Activated naive CD4-positive, alpha-beta T cell treated with anti-CD3 and anti-CD28 coated beads, Interleukin-2, amount 10 ng/mL, durations not matched to agents 7 days and 5 days (primary cell): ENCODE data around the gene ZNF669.

Experiments
- CTCF ChIA-PET: fragments of 350-600 bp; sonication (Branson Sonifier 250); formaldehyde crosslinking; loops from one replicate; lab custom pipeline; 2021; ENCODE audit warnings: antibody characterized with exemption; lab: Charles Lee
- DNase-seq: peaks from one replicate; pipeline ENCODE4 v3.0.0-alpha.2; 2020
- H3K27ac Mint-ChIP-seq: one replicate; pipeline ENCODE4 v1.8.0; 2021; ENCODE audit warnings: mild to moderate bottlenecking, moderate library complexity, mixed read lengths
- H3K27me3 Mint-ChIP-seq: one replicate; pipeline ENCODE4 v1.8.0; 2021; ENCODE audit warnings: mild to moderate bottlenecking, mixed read lengths
- H3K36me3 Mint-ChIP-seq: one replicate; pipeline ENCODE4 v1.8.0; 2021; ENCODE audit warnings: mixed read lengths
- H3K4me1 Mint-ChIP-seq: one replicate; pipeline ENCODE4 v1.8.0; 2021; ENCODE audit warnings: mixed read lengths
- H3K4me3 Mint-ChIP-seq: one replicate; pipeline ENCODE4 v1.8.0; 2021; ENCODE audit warnings: mild to moderate bottlenecking, moderate library complexity, mixed read lengths
- H3K9me3 Mint-ChIP-seq: one replicate; pipeline ENCODE4 v1.8.0; 2021; ENCODE audit warnings: mixed read lengths

ZNF669 gene

GRCh38 chr1:247096958-247097357 lies 7.2 kb downstream of the ZNF669 start:
- peaks cover 45% of the 10 kb centered on the region for H3K36me3 Mint-ChIP-seq

GRCh38 chr1:247096544-247096943 lies 7.6 kb downstream of the ZNF669 start:
- DNase-seq = no peak
- CTCF ChIA-PET = no interaction called here
- H3K27me3 Mint-ChIP-seq = no peaks in the 10 kb centered on the region
- H3K9me3 Mint-ChIP-seq = peaks cover 49% of the 10 kb centered on the region
- H3K36me3 Mint-ChIP-seq = peaks cover 41% of the 10 kb centered on the region
- H3K4me3 Mint-ChIP-seq = no peak overlapping the region
- H3K27ac Mint-ChIP-seq = no peak overlapping the region
- H3K4me1 Mint-ChIP-seq = no peaks in the 10 kb centered on the region

More at GRCh38 chr1:247096958-247097357, 7.2 kb downstream of the ZNF669 start:
- CTCF ChIA-PET = no interaction called here
- H3K9me3 Mint-ChIP-seq = peaks cover 54% of the 10 kb centered on the region
- DNase-seq = no peak
- no peaks in the 10 kb centered on the region for H3K27me3 Mint-ChIP-seq
- H3K4me1 Mint-ChIP-seq = no peaks in the 10 kb centered on the region
- H3K4me3 Mint-ChIP-seq = no peak overlapping the region
- no peak overlapping the region for H3K27ac Mint-ChIP-seq

GRCh38 chr1:247096112-247096511 lies 8.0 kb downstream of the ZNF669 start:
- Mint-ChIP-seq H3K4me1 (no peaks in the 10 kb centered on the region), H3K36me3 (peaks cover 36% of the 10 kb centered on the region), H3K27me3 (no peaks in the 10 kb centered on the region), H3K9me3 (peaks cover 48% of the 10 kb centered on the region), H3K4me3 (no peak overlapping the region), H3K27ac (no peak overlapping the region)
- CTCF ChIA-PET = no interaction called here
- DNase-seq = no peak

GRCh38 chr1:247090455-247090854 lies 13.7 kb downstream of the ZNF669 start:
- Mint-ChIP-seq H3K4me3 (no peak overlapping the region), H3K9me3 (peaks cover 9% of the 10 kb centered on the region), H3K27ac (no peak overlapping the region), H3K27me3 (no peaks in the 10 kb centered on the region), H3K36me3 (no peaks in the 10 kb centered on the region), H3K4me1 (no peaks in the 10 kb centered on the region)
- DNase-seq = no peak
- CTCF ChIA-PET = no interaction called here

- DNase-seq = no peak
- no peak overlapping the region for H3K27ac Mint-ChIP-seq
- CTCF ChIA-PET = no interaction called here
- no peaks in the 10 kb centered on the region for H3K27me3 Mint-ChIP-seq
- no peak overlapping the region for H3K4me3 Mint-ChIP-seq
- no peaks in the 10 kb centered on the region for H3K36me3 Mint-ChIP-seq
- no peaks in the 10 kb centered on the region for H3K4me1 Mint-ChIP-seq
- peaks cover 12% of the 10 kb centered on the region for H3K9me3 Mint-ChIP-seq
Observed at GRCh38 chr1:247089616-247090375, 14.4 kb downstream of the ZNF669 start.

GRCh38 chr1:247088967-247089366 lies 15.2 kb downstream of the ZNF669 start:
- Mint-ChIP-seq H3K9me3 (peaks cover 10% of the 10 kb centered on the region), H3K4me3 (no peak overlapping the region), H3K36me3 (no peaks in the 10 kb centered on the region), H3K27me3 (no peaks in the 10 kb centered on the region), H3K4me1 (no peaks in the 10 kb centered on the region), H3K27ac (no peak overlapping the region)
- CTCF ChIA-PET = no interaction called here
- DNase-seq = no peak

- no peaks in the 10 kb centered on the region for H3K36me3 Mint-ChIP-seq
- H3K9me3 Mint-ChIP-seq = peaks cover 14% of the 10 kb centered on the region
- no peak overlapping the region for H3K27ac Mint-ChIP-seq
- no peaks in the 10 kb centered on the region for H3K4me1 Mint-ChIP-seq
- no peak for DNase-seq
- CTCF ChIA-PET = no interaction called here
- H3K27me3 Mint-ChIP-seq = no peaks in the 10 kb centered on the region
- no peak overlapping the region for H3K4me3 Mint-ChIP-seq
Observed at GRCh38 chr1:247087256-247087655, 16.9 kb downstream of the ZNF669 start.

- CTCF ChIA-PET = no interaction called here
- DNase-seq = no peak
- H3K27ac Mint-ChIP-seq = no peak overlapping the region
- no peak overlapping the region for H3K4me3 Mint-ChIP-seq
- H3K36me3 Mint-ChIP-seq = peaks cover 2% of the 10 kb centered on the region
- no peaks in the 10 kb centered on the region for H3K27me3 Mint-ChIP-seq
- H3K4me1 Mint-ChIP-seq = no peaks in the 10 kb centered on the region
- peaks cover 16% of the 10 kb centered on the region for H3K9me3 Mint-ChIP-seq
Observed at GRCh38 chr1:247085310-247085709, 18.8 kb downstream of the ZNF669 start.

- Mint-ChIP-seq H3K9me3 (peaks cover 16% of the 10 kb centered on the region), H3K27me3 (no peaks in the 10 kb centered on the region), H3K36me3 (peaks cover 2% of the 10 kb centered on the region), H3K27ac (no peak overlapping the region), H3K4me1 (peaks cover 3% of the 10 kb centered on the region), H3K4me3 (no peak overlapping the region)
- no peak for DNase-seq
- CTCF ChIA-PET = no interaction called here
Observed at GRCh38 chr1:247084771-247085170, 19.4 kb downstream of the ZNF669 start.

GRCh38 chr1:247079141-247079874 lies 24.8 kb downstream of the ZNF669 start:
- peaks cover 30% of the 10 kb centered on the region for H3K4me1 Mint-ChIP-seq
- peak; percentile 39 for DNase-seq
- CTCF ChIA-PET = no interaction called here
- H3K27me3 Mint-ChIP-seq = peaks cover 7% of the 10 kb centered on the region
- peak overlapping the region; percentile 84 for H3K4me3 Mint-ChIP-seq
- no peak overlapping the region for H3K27ac Mint-ChIP-seq
- peaks cover 12% of the 10 kb centered on the region for H3K36me3 Mint-ChIP-seq
- peaks cover 17% of the 10 kb centered on the region for H3K9me3 Mint-ChIP-seq

GRCh38 chr1:247078258-247079140 lies 25.7 kb downstream of the ZNF669 start, which contains the start of gene ZNF670:
Gene ZNF670 (minus strand): TSS chr1:247078811. CDS start chr1:247078596, 215 bp downstream.
- CTCF ChIA-PET = interaction anchor here (0.6 kb wide), 1 partner anchor 296 kb away, joined by 3 read pairs; no protein-coding TSS in a partner anchor
- DNase-seq = peak; percentile 92
- peaks cover 14% of the 10 kb centered on the region for H3K36me3 Mint-ChIP-seq
- peak within 1 kb of the TSS; percentile 84 for H3K4me3 Mint-ChIP-seq
- H3K9me3 Mint-ChIP-seq = peaks cover 23% of the 10 kb centered on the region
- H3K4me1 Mint-ChIP-seq = peaks cover 30% of the 10 kb centered on the region
- peak within 1 kb of the TSS; percentile 74 for H3K27ac Mint-ChIP-seq
- H3K27me3 Mint-ChIP-seq = peaks cover 7% of the 10 kb centered on the region

GRCh38 chr1:247077876-247078257 lies 26.3 kb downstream of the ZNF669 start:
- peak overlapping the region; percentile 84 for H3K4me3 Mint-ChIP-seq
- H3K9me3 Mint-ChIP-seq = peaks cover 22% of the 10 kb centered on the region
- peaks cover 30% of the 10 kb centered on the region for H3K4me1 Mint-ChIP-seq
- H3K27ac Mint-ChIP-seq = peak overlapping the region; percentile 74
- peaks cover 7% of the 10 kb centered on the region for H3K27me3 Mint-ChIP-seq
- CTCF ChIA-PET = no interaction called here
- no peak for DNase-seq
- H3K36me3 Mint-ChIP-seq = peaks cover 14% of the 10 kb centered on the region

GRCh38 chr1:247077213-247077612 lies 26.9 kb downstream of the ZNF669 start:
- Mint-ChIP-seq H3K27me3 (peaks cover 7% of the 10 kb centered on the region), H3K4me3 (peak overlapping the region; percentile 84), H3K27ac (no peak overlapping the region), H3K9me3 (peaks cover 16% of the 10 kb centered on the region), H3K4me1 (peaks cover 30% of the 10 kb centered on the region), H3K36me3 (peaks cover 16% of the 10 kb centered on the region)
- DNase-seq = no peak
- CTCF ChIA-PET = no interaction called here

- Mint-ChIP-seq H3K4me3 (no peak overlapping the region), H3K9me3 (peaks cover 47% of the 10 kb centered on the region), H3K27ac (no peak overlapping the region), H3K36me3 (peaks cover 14% of the 10 kb centered on the region), H3K4me1 (no peaks in the 10 kb centered on the region), H3K27me3 (no peaks in the 10 kb centered on the region)
- DNase-seq = no peak
- CTCF ChIA-PET = no interaction called here
Observed at GRCh38 chr1:247070645-247071044, 33.5 kb downstream of the ZNF669 start.
